Stimulated activated CD8-positive, alpha-beta memory T cell treated with anti-CD3 and anti-CD28 coated beads, Interleukin-4, amount 100 ng/mL, for 4 hours (primary cell): ENCODE data around the gene NEU4.
A peak's percentile ranks its signal among the peaks of the same experiment; 100 is the strongest.
"Not testable (repeated sequence)": the region's sequence is repeated elsewhere in the genome, so short reads cannot be mapped to it uniquely, and the experiment has no call there.

Source experiments
- DNase-seq, 2 donors: peaks; one replicate each; pipeline ENCODE4 v3.0.0-alpha.2; 2020; ENCODE audit warnings: low read depth in 2 of 2, low spot score in 1 of 2

Gene NEU4, protein sequence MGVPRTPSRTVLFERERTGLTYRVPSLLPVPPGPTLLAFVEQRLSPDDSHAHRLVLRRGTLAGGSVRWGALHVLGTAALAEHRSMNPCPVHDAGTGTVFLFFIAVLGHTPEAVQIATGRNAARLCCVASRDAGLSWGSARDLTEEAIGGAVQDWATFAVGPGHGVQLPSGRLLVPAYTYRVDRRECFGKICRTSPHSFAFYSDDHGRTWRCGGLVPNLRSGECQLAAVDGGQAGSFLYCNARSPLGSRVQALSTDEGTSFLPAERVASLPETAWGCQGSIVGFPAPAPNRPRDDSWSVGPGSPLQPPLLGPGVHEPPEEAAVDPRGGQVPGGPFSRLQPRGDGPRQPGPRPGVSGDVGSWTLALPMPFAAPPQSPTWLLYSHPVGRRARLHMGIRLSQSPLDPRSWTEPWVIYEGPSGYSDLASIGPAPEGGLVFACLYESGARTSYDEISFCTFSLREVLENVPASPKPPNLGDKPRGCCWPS

DNA sequence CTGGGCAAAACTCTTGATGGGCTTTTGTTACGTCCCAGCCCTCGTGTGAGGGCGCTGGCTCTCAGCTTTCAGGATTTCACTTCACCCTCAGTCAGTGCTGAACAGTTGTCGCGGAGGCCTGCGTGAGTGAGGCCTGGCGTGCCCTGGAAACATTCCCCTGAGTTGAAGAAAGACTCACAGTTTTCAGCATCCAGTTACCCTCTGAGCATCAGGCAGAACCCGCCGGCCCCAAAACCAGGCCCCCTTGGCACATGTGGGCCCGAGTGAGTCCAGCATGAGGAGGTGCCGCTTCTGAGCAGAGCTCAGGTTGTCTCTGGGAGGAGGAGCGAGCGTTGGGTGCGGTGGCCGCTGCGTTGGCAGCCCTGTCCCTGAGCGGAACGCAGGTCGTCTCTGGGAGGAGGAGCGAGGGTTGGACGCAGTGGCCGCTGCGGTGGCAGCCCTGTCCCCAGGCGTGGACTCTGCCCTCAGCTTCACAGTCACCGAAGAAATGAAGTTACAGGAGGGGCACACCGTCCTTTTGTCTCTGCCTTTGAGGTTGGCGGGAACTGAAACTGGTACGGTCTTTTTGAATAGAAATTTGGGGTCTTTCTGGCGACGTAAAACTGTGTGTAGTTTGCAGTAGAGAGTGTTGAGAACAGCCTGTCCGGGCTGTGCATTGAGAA lies at the start of gene NEU4:
NEU4 (plus strand) TSS at position 473 of the 662 bp plus-strand sequence. CDS start 5,292 bp downstream, outside the sequence.
- no peak for DNase-seq

DNA sequence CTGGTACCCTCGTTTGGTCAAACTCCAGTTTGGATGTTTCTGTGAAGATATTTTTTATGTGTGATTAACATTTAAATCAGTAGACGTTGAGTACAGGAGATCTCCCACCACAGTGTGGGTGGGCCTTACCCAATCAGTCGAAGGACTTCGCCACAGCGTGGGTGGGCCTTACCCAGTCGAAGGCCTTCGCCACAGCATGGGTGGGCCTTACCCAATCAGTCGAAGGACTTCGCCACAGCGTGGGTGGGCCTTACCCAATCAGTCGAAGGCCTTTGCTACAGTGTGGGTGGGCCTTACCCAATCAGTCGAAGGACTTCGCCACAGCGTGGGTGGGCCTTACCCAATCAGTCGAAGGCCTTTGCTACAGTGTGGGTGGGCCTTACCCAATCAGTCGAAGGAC lies 49.1 kb upstream of the NEU4 start:
- not testable (repeated sequence) for DNase-seq

DNA sequence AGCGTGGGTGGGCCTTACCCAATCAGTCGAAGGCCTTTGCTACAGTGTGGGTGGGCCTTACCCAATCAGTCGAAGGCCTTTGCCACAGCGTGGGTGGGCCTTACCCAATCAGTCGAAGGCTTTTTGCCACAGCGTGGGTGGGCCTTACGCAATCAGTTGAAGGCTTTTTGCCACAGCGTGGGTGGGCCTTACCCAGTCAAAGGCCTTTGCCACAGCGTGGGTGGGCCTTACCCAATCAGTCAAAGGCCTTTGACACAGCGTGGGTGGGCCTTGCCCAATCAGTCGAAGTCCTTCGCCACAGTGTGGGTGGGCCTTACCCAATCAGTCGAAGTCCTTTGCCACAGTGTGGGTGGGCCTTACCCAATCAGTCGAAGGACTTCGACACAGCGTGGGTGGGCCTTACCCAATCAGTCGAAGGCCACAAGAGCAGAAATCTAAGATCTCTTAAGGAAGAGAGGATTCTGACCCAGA lies 48.7 kb upstream of the NEU4 start:
- no peak for DNase-seq

DNA sequence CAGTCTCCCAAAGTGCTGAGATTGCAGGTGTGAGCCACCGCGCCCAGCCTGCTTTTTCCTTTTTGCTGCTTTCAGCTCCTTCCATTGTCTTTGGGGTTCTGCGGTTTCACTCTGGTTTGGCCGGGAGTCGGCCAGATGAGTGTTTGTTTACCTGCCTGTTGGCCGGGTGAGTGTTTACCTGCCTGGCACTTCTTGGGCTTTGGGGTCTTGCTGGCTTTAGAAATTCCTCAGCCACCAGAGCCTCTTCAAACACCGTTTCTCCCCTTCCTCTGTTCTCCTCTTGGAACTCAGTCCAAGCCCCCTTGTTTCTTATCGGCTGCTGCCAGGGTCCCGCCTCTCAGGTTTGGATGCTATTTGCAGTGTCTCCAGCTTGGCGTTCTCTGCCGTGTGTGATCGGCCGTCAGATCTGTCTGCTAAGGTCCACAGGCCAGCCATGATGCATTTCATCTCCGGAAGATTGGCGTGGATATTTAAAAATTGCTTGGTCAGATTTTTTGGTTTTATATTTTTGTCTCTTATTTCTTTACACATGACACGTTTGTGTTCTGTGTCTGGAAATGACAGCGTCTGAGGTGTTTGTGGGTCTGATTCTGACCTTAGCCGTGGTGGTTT lies 46.6 kb upstream of the NEU4 start:
- no peak for DNase-seq

DNA sequence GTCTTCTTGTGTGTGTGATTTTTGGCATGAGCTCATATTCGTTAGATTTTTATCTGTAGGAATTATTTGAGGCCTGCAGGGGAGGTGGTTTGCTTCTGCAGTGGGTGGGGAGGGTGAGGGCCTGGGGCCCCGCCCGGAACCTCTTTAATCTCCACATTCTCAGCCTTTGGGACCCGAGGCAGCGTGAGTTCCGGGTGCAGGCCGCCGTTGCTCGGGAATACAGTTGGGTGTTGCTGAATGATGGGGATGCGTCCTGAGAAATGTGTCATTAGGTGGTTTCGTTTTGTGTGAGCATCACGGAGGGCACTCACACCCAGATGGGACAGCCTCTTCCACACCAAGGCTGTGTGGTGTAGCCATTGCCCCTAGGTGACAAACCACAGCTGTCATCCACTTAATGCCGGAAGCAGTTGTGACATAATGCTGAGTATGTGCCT lies 46.0 kb upstream of the NEU4 start:
- DNase-seq = peak; percentile 32 to 53

DNA sequence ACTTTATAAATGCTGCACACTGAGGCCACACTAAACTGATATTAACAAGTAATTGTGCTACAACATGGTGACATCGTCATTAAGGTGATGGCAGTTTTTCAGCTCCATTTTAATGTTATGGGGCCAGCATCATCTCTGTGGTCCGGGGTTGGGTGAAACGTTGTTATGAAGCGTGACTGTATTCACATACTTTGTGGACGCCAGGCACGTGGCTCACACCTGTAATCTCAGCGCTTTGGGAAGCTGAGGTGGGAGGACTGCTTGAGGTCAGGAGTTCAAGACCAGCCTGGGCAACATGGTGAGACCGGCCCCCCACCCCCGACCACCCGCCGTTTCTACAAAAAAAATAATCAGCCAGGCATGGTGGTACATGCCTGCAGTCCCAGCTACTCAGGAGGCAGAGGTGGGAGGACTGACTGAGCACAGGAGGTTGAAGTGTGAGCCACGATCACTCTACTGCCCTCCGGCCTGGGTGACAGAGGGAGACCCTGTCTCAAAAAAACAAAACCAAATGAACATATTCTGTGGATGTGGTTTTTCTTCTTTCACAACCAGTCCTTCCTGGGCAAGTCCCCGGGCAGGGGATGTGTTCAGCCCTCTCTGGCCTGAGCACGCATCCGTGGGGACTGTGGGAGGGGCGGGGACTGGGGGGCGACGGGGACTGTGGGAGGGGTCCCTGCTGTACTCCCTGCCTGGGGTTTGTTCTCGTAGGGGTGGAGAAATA lies 45.3 kb upstream of the NEU4 start:
- DNase-seq = no peak

DNA sequence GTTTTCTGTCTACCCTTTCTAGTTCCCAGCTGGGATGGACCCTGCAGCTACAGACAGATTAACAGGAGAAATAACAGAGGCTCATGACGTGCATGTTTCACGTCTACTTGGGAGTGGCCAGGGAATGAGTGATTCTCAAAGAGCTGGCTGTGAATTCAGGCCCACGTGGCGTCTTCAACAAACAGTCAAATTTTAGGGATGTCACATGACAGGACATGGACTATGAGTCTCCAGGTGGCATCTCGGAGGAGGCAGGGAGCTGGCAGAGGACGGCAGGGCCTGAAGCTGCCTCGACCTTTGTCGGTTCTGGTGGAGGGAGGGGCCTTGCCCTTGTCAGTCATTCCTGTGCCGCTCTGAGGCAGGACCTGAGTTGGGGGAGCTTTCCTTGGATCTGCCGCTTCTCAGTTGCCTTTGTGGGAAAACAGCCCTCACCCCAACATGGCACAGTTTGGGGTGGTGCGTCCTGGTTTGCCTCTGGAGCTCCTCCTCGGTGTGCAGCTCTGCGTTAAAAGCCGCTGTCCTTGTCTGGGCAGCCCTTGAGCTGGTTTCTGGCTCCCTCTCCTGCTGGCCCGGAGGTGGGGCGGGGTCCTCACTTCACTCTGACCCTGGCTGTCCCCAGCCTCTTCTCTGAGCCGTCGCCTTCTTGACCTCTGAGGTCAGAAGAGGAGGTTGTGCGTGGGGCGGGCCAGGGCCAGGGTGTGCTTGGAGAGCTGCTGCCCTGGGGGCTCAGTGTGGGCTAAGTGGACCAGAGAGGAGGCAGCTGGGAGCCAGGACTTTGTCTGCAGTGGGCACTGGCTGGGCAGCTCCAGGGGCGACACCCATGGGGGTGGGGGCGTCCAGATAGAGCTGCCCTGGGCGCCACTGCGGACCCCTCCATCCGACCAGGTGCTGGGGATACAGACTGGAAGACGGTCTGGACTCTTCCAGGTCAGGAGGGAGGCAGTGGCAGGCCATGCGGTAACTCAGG lies 44.4 kb upstream of the NEU4 start:
- no peak for DNase-seq

DNA sequence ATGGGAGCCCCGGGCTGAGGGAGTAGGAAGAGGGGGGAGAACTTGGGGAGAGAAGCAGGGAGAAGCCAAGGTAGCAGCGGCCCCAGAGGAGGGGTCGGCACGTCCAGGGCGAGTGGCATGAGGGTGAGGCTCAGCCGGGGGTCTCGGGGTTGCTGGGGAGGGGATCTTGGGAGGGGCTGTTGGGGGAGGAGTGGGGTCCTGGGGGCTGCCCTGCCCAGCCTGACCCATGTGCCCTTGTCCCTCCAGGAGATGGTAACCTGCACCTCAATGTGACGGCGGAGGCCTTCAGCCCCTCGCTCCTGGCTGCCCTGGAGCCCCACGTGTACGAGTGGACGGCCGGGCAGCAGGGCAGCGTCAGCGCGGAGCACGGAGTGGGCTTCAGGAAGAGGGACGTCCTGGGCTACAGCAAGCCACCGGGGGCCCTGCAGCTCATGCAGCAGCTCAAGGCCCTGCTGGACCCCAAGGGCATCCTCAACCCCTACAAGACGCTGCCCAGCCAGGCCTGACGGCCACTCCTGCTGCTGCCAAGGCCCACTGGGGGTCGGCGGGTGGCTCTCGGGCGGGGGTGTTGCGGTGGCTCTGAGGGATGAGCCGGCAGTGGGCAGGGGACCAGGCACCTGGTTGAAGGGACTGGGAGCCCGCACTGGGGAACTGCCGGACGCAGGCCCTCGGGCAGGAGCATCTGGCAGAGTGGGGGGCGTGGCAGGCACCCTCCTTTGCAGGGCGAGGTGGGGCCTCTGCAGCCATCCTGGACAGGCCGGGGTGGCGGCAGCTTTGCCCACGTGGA lies 41.3 kb upstream of the NEU4 start:
- DNase-seq = no peak

DNA sequence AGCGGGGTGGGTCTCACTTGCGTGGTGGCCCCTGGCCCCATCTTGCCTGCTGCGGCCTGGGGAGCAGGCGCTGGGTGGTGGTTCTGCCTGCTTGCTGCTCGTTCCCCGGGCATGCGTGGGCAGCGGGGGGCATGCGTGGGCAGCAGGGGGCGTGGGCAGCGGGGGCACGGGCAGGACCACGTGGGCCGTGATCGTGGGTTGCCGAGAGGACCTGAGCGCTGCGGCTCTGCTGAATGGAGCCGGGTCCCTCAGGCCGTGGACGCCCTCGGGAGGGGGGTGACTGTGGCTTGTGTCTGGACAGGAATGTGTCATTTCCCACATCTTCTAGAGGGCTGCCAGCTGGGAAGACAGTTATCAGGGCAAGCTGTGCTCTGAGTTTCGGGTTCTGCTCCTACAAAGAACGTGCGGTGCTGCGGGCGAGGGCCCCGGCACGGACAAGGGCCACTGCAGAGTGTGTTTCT lies 40.7 kb upstream of the NEU4 start:
- DNase-seq = no peak

DNA sequence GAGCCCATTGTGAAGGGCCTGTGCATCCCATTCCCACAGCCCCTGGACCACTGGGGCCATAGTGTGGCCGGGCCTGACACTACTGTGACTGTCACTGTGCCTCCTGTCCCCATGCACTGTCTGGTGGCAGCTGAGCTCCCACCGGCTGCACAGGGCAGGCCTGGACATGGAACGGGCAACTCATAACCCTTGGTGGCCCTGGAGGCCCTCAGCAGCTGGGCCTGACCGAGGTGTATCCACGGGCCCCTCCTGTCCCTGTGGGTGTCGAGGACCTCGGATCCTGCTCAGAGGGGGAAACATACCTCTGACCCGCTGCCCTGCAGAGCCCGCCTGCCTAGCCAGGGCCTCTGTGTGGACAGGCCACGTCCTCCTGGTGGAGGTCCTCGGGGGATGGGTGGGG lies 40.1 kb upstream of the NEU4 start:
- DNase-seq = no peak

DNA sequence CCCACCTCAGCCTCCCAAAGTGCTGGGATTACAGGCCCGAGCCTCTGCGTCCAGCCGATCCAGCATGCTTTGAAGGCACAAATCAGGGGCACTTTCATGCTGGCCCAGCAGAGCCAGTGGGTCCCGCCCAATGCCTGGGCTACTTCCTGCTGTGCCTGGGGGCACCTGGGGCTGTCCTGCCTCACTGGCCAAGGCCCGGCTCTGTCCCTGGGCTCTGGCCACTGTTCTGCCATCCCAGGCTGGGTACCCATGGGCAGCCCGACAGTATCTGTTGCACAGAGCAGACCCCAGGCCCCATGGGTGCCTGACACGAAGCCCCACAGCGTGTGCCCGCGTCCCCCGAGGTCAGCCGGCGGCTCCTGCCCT lies 39.2 kb upstream of the NEU4 start:
- DNase-seq = no peak

DNA sequence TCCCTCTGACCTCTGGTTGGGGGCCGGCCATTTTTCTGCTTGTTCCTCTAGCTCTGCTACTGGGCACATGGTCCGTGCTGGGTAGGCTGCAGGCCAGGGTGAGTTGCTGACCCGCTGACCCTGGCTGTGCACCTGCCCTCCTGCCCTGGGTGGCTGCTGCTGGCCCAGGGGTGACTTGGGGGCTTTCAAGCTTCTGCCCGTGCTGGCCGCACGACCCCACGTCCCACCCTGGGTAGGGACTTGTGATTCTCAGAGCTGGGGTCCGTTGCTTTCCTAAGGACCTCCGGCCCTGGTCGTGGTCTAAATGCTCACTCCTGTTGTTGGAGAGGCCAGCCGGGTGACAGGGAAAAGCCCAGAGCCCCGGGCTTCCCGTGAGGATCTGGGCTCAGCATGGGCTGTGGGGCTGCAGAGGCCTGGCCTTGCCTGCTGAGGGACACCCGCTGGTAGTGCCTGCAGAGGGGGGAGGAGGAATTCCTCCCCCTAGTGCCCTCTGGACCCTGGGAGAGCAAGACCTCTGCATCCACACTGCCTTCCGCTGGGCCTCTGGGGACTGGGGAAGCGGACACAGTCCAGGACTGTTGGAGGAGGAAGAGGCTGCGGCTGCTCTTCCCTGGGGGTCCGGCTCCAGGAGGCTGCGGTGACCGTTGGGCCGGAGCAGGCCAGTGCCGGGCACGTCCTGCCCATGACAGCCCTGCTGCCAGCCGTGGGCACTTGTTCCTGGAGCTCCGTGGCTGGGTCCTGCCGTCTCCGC lies 38.6 kb upstream of the NEU4 start:
- DNase-seq = no peak

DNA sequence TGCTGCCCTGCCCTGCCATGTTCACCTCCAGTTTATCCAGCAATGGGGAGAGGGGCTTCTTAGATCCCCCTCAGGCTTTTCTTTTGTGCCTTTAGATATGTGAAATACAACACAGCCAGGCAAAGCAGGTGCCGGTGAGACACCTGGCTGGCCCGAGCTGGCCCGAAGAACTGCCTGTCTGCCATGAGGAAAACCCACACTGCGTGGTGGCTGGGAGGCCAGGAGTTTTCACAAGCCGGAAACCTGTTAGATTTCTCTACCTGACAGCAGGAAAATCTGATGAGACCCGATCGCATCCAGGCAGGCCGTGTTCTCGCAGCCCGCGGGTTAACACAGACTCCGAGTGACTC lies 38.1 kb upstream of the NEU4 start:
- no peak for DNase-seq

DNA sequence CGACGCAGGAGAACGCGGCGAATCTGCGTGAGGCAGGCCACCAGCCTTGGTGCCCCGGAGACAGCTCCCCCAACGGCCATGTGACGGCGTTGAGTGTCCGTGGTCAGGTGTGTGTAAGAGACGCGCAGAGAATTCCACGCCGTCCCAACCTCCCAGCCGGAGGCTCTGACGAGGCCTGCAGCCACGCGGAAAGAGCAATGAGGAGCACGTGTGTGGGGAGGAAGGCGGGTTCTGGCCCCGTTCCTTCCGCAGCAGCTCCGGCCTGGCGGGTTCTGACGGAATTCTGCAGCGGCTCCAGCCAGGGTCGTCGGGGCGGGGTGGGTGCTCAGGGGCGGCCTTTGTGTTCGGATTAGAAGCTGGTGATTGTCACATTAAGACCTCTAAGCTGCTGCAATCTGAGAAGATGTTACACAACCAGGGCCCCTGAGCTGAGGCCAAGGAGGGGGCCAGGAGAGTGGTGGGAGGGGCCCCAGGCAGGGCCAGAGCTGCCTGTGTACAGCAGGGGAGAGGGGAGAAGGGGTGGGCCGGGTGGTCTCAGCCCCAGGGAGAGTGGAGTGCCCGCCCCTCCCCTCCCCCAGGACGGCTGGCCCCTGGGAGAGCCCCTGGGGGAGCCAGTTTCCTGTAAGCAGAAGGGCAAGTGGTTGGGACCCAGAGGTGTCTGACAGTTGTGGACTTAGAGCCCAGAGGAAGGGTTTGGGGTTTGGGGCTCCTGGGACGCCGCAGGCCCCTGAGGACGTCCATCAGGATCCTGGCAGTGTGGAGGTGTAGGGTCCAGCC lies 37.5 kb upstream of the NEU4 start:
- no peak for DNase-seq

DNA sequence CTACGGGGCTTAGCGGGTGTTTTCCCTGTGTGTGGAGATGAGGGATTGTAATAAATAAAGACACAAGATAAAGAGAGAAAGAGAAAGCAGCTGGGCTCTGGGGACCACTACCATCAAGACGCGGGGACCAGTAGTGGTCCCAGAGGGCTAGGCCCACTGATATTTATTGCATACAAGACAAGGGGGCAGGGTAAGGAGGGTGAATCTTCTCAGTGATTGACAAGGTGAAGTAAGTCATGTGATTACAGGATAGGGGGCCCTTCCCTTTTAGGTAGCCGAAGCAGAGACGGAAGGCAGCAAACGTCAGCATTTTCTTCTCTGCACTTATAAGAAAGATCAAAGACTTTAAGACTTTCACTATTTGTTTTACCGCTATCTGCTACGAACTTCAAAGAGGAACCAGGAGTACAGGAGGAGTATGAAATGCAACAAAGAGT lies 36.9 kb upstream of the NEU4 start:
- no peak for DNase-seq

DNA sequence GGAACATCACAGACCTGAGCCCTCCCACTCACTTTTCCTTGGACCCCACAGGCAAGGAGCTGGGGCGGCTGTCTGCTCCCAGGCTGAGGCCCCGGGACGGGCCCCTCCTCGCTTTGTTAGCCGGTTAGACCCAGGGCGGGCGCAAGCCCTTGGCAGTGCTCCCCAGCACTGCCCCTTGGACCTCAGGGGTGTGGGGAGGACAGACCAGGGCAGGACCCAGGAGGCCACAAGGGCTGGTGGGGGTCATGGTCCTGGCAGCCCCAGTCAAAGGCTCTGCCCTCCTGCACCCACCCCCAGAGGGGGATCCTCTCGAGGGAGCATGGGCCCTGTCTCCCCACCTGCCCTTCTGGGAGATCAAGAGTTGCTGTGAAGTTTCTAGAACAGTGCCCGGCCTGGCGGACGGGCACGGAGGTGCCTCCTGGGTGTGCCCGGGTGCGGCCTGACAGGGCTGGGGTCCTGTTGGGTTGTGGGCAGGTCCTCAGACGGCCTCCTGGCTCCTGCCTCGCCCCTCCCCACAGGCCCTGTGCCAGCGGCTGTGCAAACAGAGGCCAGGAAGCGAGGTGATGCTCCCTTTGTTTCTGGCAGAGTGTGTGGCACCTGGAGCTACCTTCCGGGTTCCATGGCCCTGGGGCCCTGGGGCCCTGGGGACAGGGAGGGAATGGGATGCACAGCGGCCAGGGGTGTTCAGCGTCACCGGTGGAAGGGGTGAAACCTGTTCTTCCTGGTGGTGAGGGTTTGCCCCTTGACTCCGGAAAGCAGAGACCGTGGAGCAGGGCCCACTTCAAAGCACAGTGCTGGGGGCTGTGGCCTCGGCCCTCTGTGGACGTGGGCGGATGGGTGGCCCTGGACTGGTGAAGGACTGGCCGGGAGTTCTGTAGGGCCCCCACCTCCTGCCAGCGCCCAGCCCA lies 35.2 kb upstream of the NEU4 start:
- DNase-seq = no peak
